ENCODE results near the gene PRSS22. TPM values are rescaled to one million over a fixed set of nuclear protein-coding genes. Genes with fewer than 3 reads are reported as not detected.
A peak's percentile ranks its signal among the peaks of the same experiment; 100 is the strongest.

Gene PRSS22
- total and polyA plus RNA-seq, 9 donors: 0.10 to 7.2 (median 1.2) TPM; not detected in 3

GRCh38 chr16:2825906-2826305, 32.1 kb downstream of the PRSS22 start:
- no peak overlapping the region for H3K27ac ChIP-seq
- peak in 1 of 5 donors; percentile 19 for DNase-seq
- no peaks in the 10 kb centered on the region for H3K4me1 ChIP-seq (ENCODE audit: insufficient read depth)
- no peak overlapping the region for H3K4me3 ChIP-seq
- intact Hi-C loops (cut with DNase I): no loop called here
- H3K27me3 ChIP-seq: no peaks in the 10 kb centered on the region
- H3K36me3 ChIP-seq: no peaks in the 10 kb centered on the region
- 57 to 65% (median 64%) methylated on average over 11 of the region's 11 CpGs for WGBS, 3 donors
- TF ChIP-seq, protein P1, sequence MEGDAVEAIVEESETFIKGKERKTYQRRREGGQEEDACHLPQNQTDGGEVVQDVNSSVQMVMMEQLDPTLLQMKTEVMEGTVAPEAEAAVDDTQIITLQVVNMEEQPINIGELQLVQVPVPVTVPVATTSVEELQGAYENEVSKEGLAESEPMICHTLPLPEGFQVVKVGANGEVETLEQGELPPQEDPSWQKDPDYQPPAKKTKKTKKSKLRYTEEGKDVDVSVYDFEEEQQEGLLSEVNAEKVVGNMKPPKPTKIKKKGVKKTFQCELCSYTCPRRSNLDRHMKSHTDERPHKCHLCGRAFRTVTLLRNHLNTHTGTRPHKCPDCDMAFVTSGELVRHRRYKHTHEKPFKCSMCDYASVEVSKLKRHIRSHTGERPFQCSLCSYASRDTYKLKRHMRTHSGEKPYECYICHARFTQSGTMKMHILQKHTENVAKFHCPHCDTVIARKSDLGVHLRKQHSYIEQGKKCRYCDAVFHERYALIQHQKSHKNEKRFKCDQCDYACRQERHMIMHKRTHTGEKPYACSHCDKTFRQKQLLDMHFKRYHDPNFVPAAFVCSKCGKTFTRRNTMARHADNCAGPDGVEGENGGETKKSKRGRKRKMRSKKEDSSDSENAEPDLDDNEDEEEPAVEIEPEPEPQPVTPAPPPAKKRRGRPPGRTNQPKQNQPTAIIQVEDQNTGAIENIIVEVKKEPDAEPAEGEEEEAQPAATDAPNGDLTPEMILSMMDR (IDR thresholded peaks at IDR 0.05): no peak
- TF ChIP-seq POLR2A (IDR thresholded peaks at IDR 0.05) (no peak), EP300 (IDR thresholded peaks at IDR 0.05) (no peak)
- no peaks in the 10 kb centered on the region for H3K9me3 ChIP-seq

- Histone ChIP-seq H3K36me3 (no peaks in the 10 kb centered on the region), H3K27me3 (no peaks in the 10 kb centered on the region), H3K27ac (no peak overlapping the region), H3K9me3 (no peaks in the 10 kb centered on the region), H3K4me1 (ENCODE audit: insufficient read depth) (no peaks in the 10 kb centered on the region), H3K4me3 (no peak overlapping the region)
- DNase-seq: peak in 1 of 5 donors; percentile 29
- TF ChIP-seq EP300 (IDR thresholded peaks at IDR 0.05): no peak
- TF ChIP-seq POLR2A (IDR thresholded peaks at IDR 0.05): no peak
- TF ChIP-seq, protein P1 (IDR thresholded peaks at IDR 0.05): no peak
- intact Hi-C loops (cut with DNase I): no loop called here
- WGBS, 3 donors: 70 to 77% (median 76%) methylated on average over 26 of the region's 26 CpGs
These were observed 32.8 kb downstream of the PRSS22 start for GRCh38 chr16:2825049-2825742.

- no peak for TF ChIP-seq POLR2A (IDR thresholded peaks at IDR 0.05)
- TF ChIP-seq, protein P1 (IDR thresholded peaks at IDR 0.05): no peak
- TF ChIP-seq EP300 (IDR thresholded peaks at IDR 0.05): no peak
- Histone ChIP-seq H3K9me3 (no peaks in the 10 kb centered on the region), H3K36me3 (no peaks in the 10 kb centered on the region), H3K4me3 (no peak overlapping the region), H3K27ac (no peak overlapping the region), H3K4me1 (ENCODE audit: insufficient read depth) (no peaks in the 10 kb centered on the region), H3K27me3 (no peaks in the 10 kb centered on the region)
- intact Hi-C loops (cut with DNase I): no loop called here
- 69 to 74% (median 73%) methylated on average over 10 of the region's 10 CpGs for WGBS, 3 donors
- no peak for DNase-seq
These were observed 33.3 kb downstream of the PRSS22 start for GRCh38 chr16:2824626-2825025.

- H3K27me3 ChIP-seq: no peaks in the 10 kb centered on the region
- 40 to 57% (median 42%) methylated on average over 4 of the region's 4 CpGs for WGBS, 3 donors
- intact Hi-C loops (cut with DNase I): no loop called here
These were observed 35.5 kb downstream of the PRSS22 start for GRCh38 chr16:2822496-2822895.

More at GRCh38 chr16:2822496-2822895, 35.5 kb downstream of the PRSS22 start:
- H3K4me1 ChIP-seq (ENCODE audit: insufficient read depth): no peaks in the 10 kb centered on the region
- DNase-seq: no peak
- no peak overlapping the region for H3K4me3 ChIP-seq
- H3K36me3 ChIP-seq: no peaks in the 10 kb centered on the region
- no peak overlapping the region for H3K27ac ChIP-seq
- no peak for TF ChIP-seq POLR2A (IDR thresholded peaks at IDR 0.05)
- TF ChIP-seq, protein P1 (IDR thresholded peaks at IDR 0.05): no peak
- TF ChIP-seq EP300 (IDR thresholded peaks at IDR 0.05): no peak
- H3K9me3 ChIP-seq: no peaks in the 10 kb centered on the region
